ENCODE data around the gene MEGF6. TPM values are rescaled to one million over a fixed set of nuclear protein-coding genes. Genes with fewer than 3 reads are reported as not detected.

Gene MEGF6
- total RNA-seq, 2 donors from 2014 or later = 83.0 to 103 TPM

DNA sequence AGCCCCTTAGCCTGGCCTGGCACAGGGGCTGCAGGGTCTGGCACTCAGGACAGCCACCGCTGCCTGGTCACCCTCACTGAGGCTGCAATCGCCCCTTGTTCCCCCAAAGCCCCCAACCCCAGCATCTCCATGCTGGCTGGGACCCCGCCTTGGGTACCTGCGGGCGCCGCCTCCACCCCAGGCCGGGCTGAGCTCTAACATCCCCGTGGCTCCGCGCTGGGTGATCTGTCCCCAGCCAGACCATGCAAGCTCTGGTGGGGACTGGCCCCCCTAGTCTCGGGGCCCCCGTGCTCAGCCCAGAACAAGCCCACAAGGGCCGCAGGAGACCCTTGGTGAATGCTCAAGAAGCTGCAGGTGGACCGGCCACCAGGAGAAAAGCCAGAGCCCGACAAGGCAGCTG is 62.4 kb downstream of the MEGF6 start:
- Histone ChIP-seq H3K36me3 (ENCODE audit: control insufficient read depth, insufficient read depth, low read length) (no peaks in the 10 kb centered on the region), H3K27ac (ENCODE audit: low read depth, low read length) (no peak overlapping the region), H3K4me3 (ENCODE audit: low read length) (no peak overlapping the region), H3K27me3 (ENCODE audit: control insufficient read depth, insufficient read depth, low read length, poor library complexity, severe bottlenecking) (no peaks in the 10 kb centered on the region), H3K4me1 (ENCODE audit: control insufficient read depth, insufficient read depth, low read length) (no peaks in the 10 kb centered on the region), H3K9ac (ENCODE audit: extremely low read depth, low read length, poor library complexity, severe bottlenecking) (no peak overlapping the region), H3K9me3 (ENCODE audit: control insufficient read depth, low read length) (no peaks in the 10 kb centered on the region)
- no peaks in the 10 kb centered on the region for H3K27me3 Mint-ChIP-seq (ENCODE audit: insufficient read depth)
- H3K27ac Mint-ChIP-seq = no peak overlapping the region
- H3K36me3 Mint-ChIP-seq (ENCODE audit: low read depth) = no peaks in the 10 kb centered on the region
- TF ChIP-seq, protein P1, sequence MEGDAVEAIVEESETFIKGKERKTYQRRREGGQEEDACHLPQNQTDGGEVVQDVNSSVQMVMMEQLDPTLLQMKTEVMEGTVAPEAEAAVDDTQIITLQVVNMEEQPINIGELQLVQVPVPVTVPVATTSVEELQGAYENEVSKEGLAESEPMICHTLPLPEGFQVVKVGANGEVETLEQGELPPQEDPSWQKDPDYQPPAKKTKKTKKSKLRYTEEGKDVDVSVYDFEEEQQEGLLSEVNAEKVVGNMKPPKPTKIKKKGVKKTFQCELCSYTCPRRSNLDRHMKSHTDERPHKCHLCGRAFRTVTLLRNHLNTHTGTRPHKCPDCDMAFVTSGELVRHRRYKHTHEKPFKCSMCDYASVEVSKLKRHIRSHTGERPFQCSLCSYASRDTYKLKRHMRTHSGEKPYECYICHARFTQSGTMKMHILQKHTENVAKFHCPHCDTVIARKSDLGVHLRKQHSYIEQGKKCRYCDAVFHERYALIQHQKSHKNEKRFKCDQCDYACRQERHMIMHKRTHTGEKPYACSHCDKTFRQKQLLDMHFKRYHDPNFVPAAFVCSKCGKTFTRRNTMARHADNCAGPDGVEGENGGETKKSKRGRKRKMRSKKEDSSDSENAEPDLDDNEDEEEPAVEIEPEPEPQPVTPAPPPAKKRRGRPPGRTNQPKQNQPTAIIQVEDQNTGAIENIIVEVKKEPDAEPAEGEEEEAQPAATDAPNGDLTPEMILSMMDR (conservative IDR thresholded peaks at IDR 0.05) = no peak
- no peaks in the 10 kb centered on the region for H3K4me1 Mint-ChIP-seq
- no peak for DNase-seq
- 80 to 94% methylated on average over 1 to 15 of the region's 15 CpGs for WGBS, 2 experiments (ENCODE audit: insufficient coverage in 1 of 2, insufficient read length in 1 of 2)
- no peak overlapping the region for H3K4me3 Mint-ChIP-seq
- no peaks in the 10 kb centered on the region for H3K9me3 Mint-ChIP-seq

DNA sequence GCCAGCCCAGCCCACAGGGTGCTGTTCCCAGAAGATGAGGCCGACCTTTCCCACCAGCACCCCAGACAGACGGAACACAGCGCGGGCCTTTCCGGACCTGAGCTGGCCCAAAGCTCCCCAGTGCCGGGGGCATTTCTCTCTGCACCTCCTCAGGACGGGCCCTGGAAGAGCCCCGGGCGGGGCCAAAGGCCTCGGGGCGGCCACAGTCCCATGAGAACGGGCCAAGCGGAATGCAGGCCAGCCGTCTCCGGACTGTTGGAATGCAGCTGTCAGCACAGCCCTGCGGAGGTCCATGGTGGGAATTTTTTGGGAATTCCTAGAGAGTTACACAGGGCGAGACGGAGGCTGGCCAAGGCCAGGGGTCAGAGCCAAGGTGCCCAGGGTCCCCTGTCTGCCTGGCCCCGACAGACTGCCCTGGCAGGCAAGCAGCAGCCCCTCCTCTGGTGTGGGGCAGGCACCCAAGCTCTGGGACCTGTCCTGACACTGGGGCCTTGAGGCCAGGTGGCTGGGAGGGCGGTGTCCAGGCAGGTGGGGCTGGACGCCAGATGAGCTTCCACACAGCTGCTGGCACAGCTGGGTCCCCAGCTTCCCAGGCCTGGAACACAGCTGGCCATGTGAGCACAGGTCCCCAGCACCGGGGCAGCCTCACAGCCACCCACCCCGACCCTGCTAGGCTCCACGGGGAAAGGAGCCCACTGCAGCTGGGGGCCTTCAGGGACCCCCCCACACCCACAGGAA is 63.0 kb downstream of the MEGF6 start:
- H3K36me3 Mint-ChIP-seq (ENCODE audit: low read depth) = no peaks in the 10 kb centered on the region
- no peaks in the 10 kb centered on the region for H3K27me3 ChIP-seq (ENCODE audit: control insufficient read depth, insufficient read depth, low read length, poor library complexity, severe bottlenecking)
- H3K4me3 ChIP-seq (ENCODE audit: low read length) = no peak overlapping the region
- H3K4me1 ChIP-seq (ENCODE audit: control insufficient read depth, insufficient read depth, low read length) = no peaks in the 10 kb centered on the region
- H3K4me3 Mint-ChIP-seq = no peak overlapping the region
- TF ChIP-seq, protein P1 (conservative IDR thresholded peaks at IDR 0.05) = no peak
- DNase-seq = no peak
- peak overlapping the region; percentile 53 for H3K27ac ChIP-seq (ENCODE audit: low read depth, low read length)
- H3K9me3 Mint-ChIP-seq = no peaks in the 10 kb centered on the region
- H3K9ac ChIP-seq (ENCODE audit: extremely low read depth, low read length, poor library complexity, severe bottlenecking) = no peak overlapping the region
- 81 to 93% methylated on average over 17 to 24 of the region's 24 CpGs for WGBS, 2 experiments (ENCODE audit: insufficient coverage in 1 of 2, insufficient read length in 1 of 2)
- H3K9me3 ChIP-seq (ENCODE audit: control insufficient read depth, low read length) = no peaks in the 10 kb centered on the region
- peaks cover 2% of the 10 kb centered on the region for H3K4me1 Mint-ChIP-seq
- H3K36me3 ChIP-seq (ENCODE audit: control insufficient read depth, insufficient read depth, low read length) = no peaks in the 10 kb centered on the region
- H3K27ac Mint-ChIP-seq = peak overlapping the region; percentile 48
- H3K27me3 Mint-ChIP-seq (ENCODE audit: insufficient read depth) = no peaks in the 10 kb centered on the region

DNA sequence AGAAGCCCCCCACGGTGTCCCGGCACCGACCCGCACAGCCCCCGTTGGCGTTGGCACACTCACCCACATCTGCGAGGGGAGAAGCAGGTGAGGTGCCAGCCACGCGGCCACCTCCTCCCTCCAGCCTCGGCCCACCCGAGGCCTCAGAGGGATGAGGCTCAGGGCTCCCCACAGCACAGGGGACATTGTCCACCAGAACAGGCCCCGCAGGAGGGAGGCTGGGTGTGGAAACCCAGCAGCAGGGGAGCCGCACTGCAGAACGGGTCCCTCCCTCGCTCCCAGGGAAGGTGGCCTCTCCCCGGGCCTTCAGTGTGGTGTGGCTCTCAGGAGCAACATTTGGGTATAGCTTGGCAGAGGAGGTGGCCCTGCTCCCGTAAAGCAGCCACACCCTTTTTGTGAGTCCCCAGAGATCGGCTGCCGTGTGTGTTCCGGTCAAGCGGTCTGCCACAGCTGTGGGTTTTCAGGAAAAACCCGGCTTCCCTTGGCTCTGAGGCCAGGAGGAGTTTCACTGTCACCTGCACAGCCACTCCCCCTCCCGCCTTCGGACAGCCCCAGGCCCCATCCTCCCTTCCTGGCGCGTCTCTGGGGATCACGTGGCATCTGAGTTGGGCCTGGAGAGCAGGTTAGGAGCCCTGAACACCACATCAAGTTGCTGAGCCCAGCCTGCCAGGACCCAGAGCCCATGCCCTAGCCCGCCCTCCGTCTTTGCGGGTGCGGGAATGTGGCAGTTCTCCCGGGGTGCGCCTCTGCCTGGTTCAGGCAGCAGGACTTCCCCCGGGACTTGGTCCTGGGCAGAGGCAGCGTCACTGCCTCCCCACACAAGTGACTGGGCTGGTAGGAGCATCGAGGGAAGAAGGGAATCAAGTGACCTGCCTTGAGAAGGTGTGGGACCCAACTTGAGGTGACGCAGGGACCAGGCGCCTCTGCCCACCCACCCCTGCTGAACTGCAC is 64.0 kb downstream of the MEGF6 start:
- Mint-ChIP-seq H3K4me3 (no peak overlapping the region), H3K27ac (peak overlapping the region; percentile 48), H3K27me3 (ENCODE audit: insufficient read depth) (no peaks in the 10 kb centered on the region), H3K4me1 (peaks cover 2% of the 10 kb centered on the region), H3K36me3 (ENCODE audit: low read depth) (no peaks in the 10 kb centered on the region), H3K9me3 (no peaks in the 10 kb centered on the region)
- TF ChIP-seq, protein P1 (conservative IDR thresholded peaks at IDR 0.05) = no peak
- Histone ChIP-seq H3K4me1 (ENCODE audit: control insufficient read depth, insufficient read depth, low read length) (no peaks in the 10 kb centered on the region), H3K4me3 (ENCODE audit: low read length) (no peak overlapping the region), H3K27me3 (ENCODE audit: control insufficient read depth, insufficient read depth, low read length, poor library complexity, severe bottlenecking) (no peaks in the 10 kb centered on the region), H3K36me3 (ENCODE audit: control insufficient read depth, insufficient read depth, low read length) (no peaks in the 10 kb centered on the region), H3K27ac (ENCODE audit: low read depth, low read length) (peak overlapping the region; percentile 53), H3K9me3 (ENCODE audit: control insufficient read depth, low read length) (no peaks in the 10 kb centered on the region), H3K9ac (ENCODE audit: extremely low read depth, low read length, poor library complexity, severe bottlenecking) (no peak overlapping the region)
- 91 to 93% methylated on average over 26 to 38 of the region's 38 CpGs for WGBS, 2 experiments (ENCODE audit: insufficient coverage in 1 of 2, insufficient read length in 1 of 2)
- DNase-seq = peak; percentile 70
